Thyroid gland (tissue), 4 donors: ENCODE data around the gene MICAL3. TPM values are rescaled to one million over a fixed set of nuclear protein-coding genes. Genes with fewer than 3 reads are reported as not detected.

Source experiments
- DNase-seq, 2 donors: peaks; one replicate each; pipeline ENCODE4 v3.0.0-alpha.2; 2019
- H3K27ac ChIP-seq, 3 donors: fragments of 200-600 bp; sonication (generic); 1 replicate in 2 of 3; 2 replicates in 1 of 3; pipeline ENCODE4 v1.5.1; 2016 to 2019; ENCODE audit warnings: mild to moderate bottlenecking in 1 of 3, moderate library complexity in 1 of 3
- H3K27me3 ChIP-seq: fragments of 200-600 bp; sonication (generic); one replicate; pipeline ENCODE4 v1.5.1; 2019
- H3K36me3 ChIP-seq, 2 donors: fragments of 200-600 bp; sonication (generic); one replicate each; pipeline ENCODE4 v1.5.1; 2016 to 2019
- H3K4me1 ChIP-seq, 2 donors: fragments of 200-600 bp; sonication (generic); one replicate each; pipeline ENCODE4 v1.5.1; 2017 to 2019
- H3K4me3 ChIP-seq, 3 donors: fragments of 200-600 bp; sonication (generic); replicated peaks in 1 of 3; 1 replicate in 2 of 3; 2 replicates in 1 of 3; pipeline ENCODE4 v1.5.1; 2016; ENCODE audit warnings: mild to moderate bottlenecking in 1 of 3
- H3K9me3 ChIP-seq: fragments of 200-600 bp; sonication (generic); one replicate; pipeline ENCODE4 v1.5.1; 2017
- POLR2A ChIP-seq, 2 donors: fragments of 450-650 bp; IDR thresholded peaks; one replicate each; pipeline ENCODE4 v1.6.1; 2017; ENCODE audit warnings: antibody characterized with exemption in 2 of 2, mild to moderate bottlenecking in 2 of 2, moderate library complexity in 1 of 2
- WGBS, 2 donors: methylation state at CpG; one replicate each; pipeline ENCODE4 v1.1.5; 2017; 5-methylcytosine and 5-hydroxymethylcytosine counted together
- intact Hi-C: fragments of 100-400 bp; cut with DNase I; formaldehyde crosslinking; loops from one replicate; pipeline ENCODE4 v1.15.1; 2023
- total RNA-seq, 4 donors: library from RNA; depleted of rRNA; stranded (reverse); fragments of >200 nt; gene quantifications; one replicate each; pipeline ENCODE4 v1.2.3, GENCODE V29; 2016
- TF ChIP-seq, protein P1 (sequence below), 6 experiments: fragments of 200-600 bp in 3 of 6; fragments of 450-650 bp in 3 of 6; sonication (generic) in 3 of 6; IDR thresholded peaks; one replicate each; pipeline ENCODE4 v1.5.1; 2016 to 2019; ENCODE audit warnings: antibody characterized with exemption in 6 of 6, mild to moderate bottlenecking in 2 of 6, inconsistent platforms in 1 of 6, moderate library complexity in 1 of 6

The MICAL3 gene
- total RNA-seq, 4 donors from 2014 or later = 31.8 to 53.8 (median 43.6) TPM

DNA sequence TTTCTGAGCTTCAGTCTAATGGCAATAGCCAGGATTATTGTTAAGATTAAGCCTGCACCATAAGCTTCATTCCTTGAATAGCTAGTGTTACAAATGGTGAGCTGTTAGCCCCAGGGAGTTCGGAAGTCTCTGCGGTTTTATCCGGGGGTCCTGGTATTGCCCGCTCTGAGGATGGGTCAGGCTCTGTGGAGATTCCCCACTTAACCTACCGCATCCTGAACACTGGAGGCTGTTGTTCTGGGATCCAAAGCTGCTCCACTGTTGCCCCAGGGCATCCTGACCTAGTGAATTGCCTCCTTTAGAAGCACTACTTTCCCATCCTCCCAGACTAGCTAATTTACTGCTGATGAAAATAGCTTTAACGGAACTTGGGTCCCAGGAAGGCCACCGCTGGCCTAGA lies 38.9 kb upstream of the MICAL3 start:
- no peak for TF ChIP-seq POLR2A (IDR thresholded peaks at IDR 0.05)
- TF ChIP-seq, protein P1, sequence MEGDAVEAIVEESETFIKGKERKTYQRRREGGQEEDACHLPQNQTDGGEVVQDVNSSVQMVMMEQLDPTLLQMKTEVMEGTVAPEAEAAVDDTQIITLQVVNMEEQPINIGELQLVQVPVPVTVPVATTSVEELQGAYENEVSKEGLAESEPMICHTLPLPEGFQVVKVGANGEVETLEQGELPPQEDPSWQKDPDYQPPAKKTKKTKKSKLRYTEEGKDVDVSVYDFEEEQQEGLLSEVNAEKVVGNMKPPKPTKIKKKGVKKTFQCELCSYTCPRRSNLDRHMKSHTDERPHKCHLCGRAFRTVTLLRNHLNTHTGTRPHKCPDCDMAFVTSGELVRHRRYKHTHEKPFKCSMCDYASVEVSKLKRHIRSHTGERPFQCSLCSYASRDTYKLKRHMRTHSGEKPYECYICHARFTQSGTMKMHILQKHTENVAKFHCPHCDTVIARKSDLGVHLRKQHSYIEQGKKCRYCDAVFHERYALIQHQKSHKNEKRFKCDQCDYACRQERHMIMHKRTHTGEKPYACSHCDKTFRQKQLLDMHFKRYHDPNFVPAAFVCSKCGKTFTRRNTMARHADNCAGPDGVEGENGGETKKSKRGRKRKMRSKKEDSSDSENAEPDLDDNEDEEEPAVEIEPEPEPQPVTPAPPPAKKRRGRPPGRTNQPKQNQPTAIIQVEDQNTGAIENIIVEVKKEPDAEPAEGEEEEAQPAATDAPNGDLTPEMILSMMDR (IDR thresholded peaks at IDR 0.05) = no peak
- 91 to 93% methylated on average over 7 of the region's 7 CpGs for WGBS, 2 donors
- no peak overlapping the region for H3K4me3 ChIP-seq
- no peaks in the 10 kb centered on the region for H3K9me3 ChIP-seq
- H3K27ac ChIP-seq = no peak overlapping the region
- intact Hi-C loops = no loop called here
- peaks cover 0 to 7% of the 10 kb centered on the region in 2 donors for H3K4me1 ChIP-seq
- no peaks in the 10 kb centered on the region for H3K36me3 ChIP-seq
- H3K27me3 ChIP-seq = no peaks in the 10 kb centered on the region
- DNase-seq = no peak

DNA sequence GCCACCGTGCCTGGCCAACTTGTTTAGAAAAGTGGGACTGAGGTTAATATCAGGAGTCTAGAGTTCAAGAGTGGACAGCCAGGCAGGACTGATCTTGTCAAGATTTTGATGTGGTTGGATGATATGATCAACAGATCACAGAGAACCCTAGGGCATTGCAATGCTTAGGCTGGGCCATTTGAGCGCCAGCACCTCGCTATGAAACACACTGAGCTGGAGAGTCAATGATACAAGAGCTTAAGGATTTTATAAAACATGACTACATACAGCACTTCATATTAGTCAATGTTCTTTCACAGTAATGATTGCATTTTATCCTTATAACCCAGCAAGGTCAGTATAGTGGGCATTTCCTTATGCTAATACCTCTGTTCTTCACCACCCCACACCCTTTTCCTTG lies 38.1 kb upstream of the MICAL3 start:
- H3K36me3 ChIP-seq = no peaks in the 10 kb centered on the region
- TF ChIP-seq, protein P1 (IDR thresholded peaks at IDR 0.05) = no peak
- TF ChIP-seq POLR2A (IDR thresholded peaks at IDR 0.05) = no peak
- no peak for DNase-seq
- no peaks in the 10 kb centered on the region for H3K27me3 ChIP-seq
- H3K9me3 ChIP-seq = no peaks in the 10 kb centered on the region
- H3K4me3 ChIP-seq = no peak overlapping the region
- no peak overlapping the region for H3K27ac ChIP-seq
- H3K4me1 ChIP-seq = peaks cover 0 to 13% of the 10 kb centered on the region in 2 donors
- 87 to 88% methylated on average over 3 of the region's 3 CpGs for WGBS, 2 donors
- intact Hi-C loops = no loop called here

DNA sequence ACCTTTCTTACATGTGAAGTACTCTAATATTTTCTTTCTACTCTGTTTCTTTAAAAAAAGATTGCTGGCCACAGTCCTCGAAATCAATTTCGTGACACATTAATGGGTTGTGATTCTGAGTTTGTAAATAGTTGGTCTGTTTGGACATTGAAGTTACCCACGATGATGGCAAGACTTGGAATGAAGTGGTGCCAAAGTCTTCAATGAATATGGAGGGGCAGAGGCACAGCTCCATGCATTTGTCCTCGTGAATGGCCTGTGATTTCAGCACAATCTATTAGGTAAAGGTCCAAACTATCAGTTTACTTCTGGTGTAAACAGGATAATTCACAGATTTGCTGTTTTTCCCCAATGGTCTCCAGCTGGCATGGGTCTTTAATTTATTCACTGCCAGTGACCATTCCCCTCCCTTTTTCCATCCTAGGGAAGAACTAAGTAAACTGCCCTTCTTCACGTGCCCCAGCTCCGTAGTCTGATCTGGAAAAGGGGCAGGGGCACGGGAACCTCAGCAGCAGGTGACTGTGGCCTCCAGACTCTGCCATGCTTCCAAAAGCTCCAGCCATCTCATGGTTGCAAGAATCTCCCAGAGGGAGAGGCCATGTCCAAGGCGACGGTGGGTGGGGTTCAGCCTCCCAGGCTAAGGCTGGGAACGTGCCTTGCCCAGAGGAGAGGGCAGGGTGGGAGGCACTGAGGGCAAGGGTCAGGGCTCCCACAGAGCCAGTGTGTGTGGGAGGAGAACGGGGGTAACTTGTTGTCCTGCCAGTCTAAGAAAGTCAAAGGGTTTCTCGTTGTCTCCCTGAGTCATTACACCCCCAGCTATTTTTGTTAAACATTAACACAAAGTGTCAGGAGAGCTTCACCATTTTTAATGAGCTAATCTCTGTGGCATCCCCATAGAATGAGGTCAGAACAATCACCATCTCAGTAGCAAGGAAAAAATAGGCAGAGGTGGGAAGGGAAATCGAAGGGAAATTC lies 36.6 kb upstream of the MICAL3 start:
- TF ChIP-seq POLR2A (IDR thresholded peaks at IDR 0.05) = no peak
- TF ChIP-seq, protein P1 (IDR thresholded peaks at IDR 0.05) = no peak
- Histone ChIP-seq H3K4me3 (no peak overlapping the region), H3K27me3 (no peaks in the 10 kb centered on the region), H3K4me1 (peaks cover 0 to 26% of the 10 kb centered on the region in 2 donors), H3K36me3 (no peaks in the 10 kb centered on the region), H3K9me3 (no peaks in the 10 kb centered on the region), H3K27ac (no peak overlapping the region)
- intact Hi-C loops = no loop called here
- 72 to 84% methylated on average over 13 of the region's 13 CpGs for WGBS, 2 donors
- no peak for DNase-seq

DNA sequence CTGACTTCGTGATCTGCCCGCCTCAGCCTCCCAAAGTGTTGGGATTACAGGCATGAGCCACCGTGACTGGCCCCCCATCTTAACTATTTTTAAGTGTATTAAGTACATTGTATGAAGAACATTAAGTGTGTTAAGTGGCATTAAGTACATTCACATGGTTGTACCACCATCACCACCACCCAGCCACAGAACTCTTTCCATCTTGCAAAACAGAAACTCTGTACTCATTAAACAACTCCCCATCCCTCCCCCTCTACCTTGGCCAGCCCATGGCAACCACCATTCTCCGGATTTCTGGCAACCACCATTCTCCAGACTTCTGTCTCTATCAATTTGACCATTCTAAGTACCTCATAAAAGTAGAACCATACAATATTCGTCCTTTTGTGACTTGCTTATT lies 35.6 kb upstream of the MICAL3 start:
- Histone ChIP-seq H3K27ac (no peak overlapping the region), H3K4me1 (peaks cover 0 to 26% of the 10 kb centered on the region in 2 donors), H3K27me3 (no peaks in the 10 kb centered on the region), H3K4me3 (no peak overlapping the region), H3K36me3 (no peaks in the 10 kb centered on the region), H3K9me3 (no peaks in the 10 kb centered on the region)
- WGBS, 2 donors = 84 to 87% methylated on average over 5 of the region's 5 CpGs
- TF ChIP-seq, protein P1 (IDR thresholded peaks at IDR 0.05) = no peak
- no peak for TF ChIP-seq POLR2A (IDR thresholded peaks at IDR 0.05)
- intact Hi-C loops = no loop called here
- DNase-seq = no peak

DNA sequence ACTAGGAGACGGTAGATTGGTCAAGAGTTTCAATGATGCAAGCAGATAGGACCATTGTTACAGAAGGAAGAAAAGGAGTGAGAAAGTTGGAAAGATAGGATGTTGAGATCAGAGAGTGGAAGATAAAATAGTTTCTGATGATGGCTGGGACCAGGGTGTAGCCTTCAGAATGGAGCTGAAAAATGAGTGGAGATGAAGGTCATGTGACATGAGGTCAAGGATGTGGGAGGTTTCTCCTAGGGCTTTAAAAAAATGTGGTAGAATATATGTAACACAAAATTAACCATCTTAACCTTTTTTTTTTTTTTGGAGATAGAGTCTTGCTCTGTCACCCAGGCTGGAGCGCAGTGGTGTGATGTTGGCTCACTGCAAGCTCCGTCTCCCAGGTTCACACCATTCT lies 35.1 kb upstream of the MICAL3 start:
- H3K36me3 ChIP-seq = no peaks in the 10 kb centered on the region
- no peak overlapping the region for H3K4me3 ChIP-seq
- H3K4me1 ChIP-seq = peaks cover 0 to 26% of the 10 kb centered on the region in 2 donors
- TF ChIP-seq POLR2A (IDR thresholded peaks at IDR 0.05) = no peak
- TF ChIP-seq, protein P1 (IDR thresholded peaks at IDR 0.05) = no peak
- no peaks in the 10 kb centered on the region for H3K27me3 ChIP-seq
- no peaks in the 10 kb centered on the region for H3K9me3 ChIP-seq
- intact Hi-C loops = no loop called here
- DNase-seq = no peak
- no peak overlapping the region for H3K27ac ChIP-seq
- 95 to 97% methylated on average over 3 of the region's 3 CpGs for WGBS, 2 donors
